GM18498 (cell line): ENCODE results near the gene ERGIC3.

Experiments
- ATAC-seq: cut with Tn5 transposase; IDR thresholded peaks from one replicate; pipeline ENCODE4 v1.9.1; 2021; ENCODE audit warnings: mild to moderate bottlenecking, moderate library complexity; ENCODE audit not compliant: unreplicated experiment

ERGIC3 gene

DNA sequence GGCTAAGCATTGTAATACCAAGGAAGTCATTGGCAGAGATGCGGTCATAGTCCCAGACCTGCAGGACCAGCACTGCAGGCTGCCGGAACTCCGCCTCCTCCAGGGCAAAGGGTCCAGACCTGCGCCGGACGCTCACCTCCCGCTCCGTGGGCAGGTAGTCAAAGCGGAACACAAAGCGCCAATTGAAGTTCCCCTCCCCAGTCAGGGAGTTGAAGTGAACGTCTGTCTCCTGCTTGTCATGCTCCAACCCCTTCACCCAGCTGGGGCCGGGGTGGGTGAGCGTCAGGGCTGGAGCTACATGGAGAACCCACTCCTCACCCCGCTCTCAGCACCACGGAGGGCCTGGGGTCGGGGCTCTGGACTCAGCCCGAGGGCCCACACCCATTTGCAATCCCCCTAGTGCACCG lies 18.2 kb downstream of the ERGIC3 start:
- ATAC-seq, result no peak

DNA sequence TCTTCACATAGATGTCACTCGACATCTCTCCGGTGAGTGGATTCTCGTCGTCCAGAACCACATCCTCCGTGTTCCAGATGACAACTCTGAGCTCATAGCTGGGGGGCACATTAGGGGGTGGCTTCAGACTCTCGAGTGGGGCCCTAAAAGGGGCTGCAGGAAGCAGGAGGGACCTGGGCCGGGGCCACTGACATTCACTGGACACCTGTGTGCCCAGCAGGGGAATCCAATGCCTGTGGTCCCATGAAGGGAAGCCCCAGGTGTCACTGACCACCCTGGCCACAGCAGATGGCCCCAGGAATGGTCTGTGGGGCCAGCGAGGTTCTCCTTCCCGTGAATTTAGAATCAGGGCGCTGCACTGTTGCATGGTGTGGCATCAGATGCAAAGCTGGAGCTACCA lies 18.7 kb downstream of the ERGIC3 start:
- no peak for ATAC-seq

DNA sequence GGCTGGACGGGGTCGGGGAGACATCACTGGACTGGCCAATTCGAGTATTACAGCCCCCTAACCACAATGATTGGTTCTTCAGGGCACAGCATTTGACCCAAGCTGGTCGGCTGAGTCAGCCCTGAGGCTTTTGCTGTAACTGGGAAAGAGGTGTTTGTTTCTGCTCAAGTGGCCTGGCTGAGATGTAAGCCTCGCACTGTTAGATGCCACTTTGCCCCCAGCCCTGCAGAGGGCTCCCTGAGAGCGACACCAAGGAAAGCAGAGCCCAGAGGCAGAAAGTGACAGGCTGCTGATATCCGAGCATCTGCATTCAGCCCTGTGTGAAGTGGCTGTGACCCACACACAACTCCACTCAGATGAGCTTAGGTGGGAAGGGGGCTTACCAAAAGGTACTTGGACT lies 19.4 kb downstream of the ERGIC3 start:
- ATAC-seq, result no peak

DNA sequence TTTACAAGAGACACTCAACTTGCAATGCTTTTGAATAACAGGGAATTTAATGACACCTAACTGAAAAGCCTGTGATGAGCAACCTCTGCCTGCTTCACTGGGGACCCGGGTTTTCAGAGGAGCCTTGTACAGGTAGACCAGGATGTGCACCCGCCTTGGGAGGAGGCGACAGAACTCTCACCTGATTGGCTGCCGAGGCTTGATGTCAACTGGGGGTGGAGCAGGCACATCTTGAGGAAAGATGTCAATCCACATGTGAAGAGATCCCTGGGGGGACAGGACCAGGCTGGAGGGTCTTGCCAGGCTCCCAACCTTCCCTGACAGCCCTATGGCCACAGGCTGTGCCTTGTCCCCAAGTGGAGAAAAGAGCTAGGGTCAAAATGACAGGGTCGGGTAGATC lies 19.8 kb downstream of the ERGIC3 start:
- ATAC-seq, result no peak

DNA sequence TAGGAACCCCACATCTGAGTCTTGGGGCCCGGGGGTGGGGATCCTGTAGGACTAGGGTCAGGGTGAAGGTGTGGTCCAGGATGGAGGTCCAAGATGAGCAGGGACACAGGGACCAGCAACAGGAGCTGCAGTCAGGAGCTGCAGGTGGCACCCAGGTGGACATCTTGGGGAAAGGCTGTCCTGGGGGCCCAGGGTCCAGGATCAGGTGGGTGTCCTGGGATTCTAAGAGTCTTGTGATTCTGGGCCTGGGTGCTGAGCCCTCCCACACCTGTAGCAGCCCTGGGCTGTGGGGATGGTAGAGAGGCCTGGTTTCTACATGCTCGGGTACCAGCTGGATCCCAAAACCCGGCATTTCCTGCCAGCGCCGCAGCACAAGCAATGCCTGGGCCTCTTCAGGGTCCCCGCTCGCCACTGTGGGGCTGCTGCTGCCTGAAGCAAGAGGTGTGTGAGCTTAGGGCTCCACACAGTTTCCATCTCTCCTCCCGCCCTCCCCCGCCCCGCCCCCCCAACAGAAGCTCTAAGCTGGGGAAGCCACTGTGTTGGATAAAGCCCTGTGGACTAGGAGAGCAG lies 20.7 kb downstream of the ERGIC3 start:
- no peak for ATAC-seq

DNA sequence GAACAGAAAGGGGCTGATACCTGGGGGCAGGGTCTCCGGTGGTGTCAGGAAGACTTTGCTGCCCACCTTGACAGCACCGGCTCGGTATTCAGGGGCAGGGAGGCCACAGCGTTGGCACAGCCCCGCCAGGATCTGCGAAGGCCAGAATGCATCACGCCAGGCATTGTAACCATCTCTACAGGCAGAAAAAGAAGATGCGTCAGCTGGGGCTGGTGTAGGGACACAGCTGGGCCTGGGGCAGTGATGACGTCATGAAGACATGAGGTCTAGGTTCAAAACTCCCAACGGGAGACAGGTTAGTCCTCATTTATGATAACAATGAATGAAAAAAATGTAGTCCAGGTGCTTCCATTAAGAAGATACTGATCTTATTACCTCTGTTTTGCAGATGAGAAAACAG lies 22.0 kb downstream of the ERGIC3 start:
- no peak for ATAC-seq

DNA sequence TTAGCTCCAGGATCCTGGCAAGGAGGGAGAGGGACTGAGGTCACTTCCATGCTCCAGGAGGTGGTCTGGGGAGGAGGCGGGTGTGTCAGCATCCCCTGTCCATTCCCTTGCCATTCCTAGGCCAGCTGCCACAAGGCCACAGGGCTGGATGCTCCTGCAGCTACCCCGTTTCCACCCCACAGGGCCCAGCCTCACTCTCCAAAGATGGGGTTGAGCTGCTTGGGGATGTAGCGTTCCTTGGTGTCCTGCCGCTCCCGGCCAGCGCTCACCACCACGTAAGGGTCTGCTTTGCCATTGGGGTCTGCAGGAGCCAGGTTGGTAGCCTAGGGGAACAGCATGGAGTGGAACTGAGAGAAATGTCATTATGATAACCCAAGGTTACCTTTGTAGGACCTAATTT lies 23.0 kb downstream of the ERGIC3 start:
- ATAC-seq, result no peak

DNA sequence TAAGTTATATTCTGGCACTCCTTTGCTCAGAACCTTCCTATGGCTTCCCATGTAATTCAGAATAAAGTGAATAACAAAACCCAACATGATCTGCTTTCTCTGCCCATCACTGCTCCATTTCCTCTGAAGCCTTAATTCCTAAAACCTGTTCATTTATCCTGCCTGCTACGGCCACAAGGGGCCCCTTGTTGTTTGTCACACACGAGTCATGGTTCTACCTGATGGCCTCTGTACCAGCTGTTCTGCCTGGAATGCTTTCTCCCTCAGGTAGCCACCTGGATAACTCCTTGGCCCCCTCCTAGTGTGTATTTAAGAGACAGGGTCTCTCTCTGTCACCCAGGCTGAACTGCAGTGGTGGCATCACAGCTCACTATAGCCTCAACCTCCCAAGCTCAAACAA lies 26.8 kb downstream of the ERGIC3 start:
- no peak for ATAC-seq

DNA sequence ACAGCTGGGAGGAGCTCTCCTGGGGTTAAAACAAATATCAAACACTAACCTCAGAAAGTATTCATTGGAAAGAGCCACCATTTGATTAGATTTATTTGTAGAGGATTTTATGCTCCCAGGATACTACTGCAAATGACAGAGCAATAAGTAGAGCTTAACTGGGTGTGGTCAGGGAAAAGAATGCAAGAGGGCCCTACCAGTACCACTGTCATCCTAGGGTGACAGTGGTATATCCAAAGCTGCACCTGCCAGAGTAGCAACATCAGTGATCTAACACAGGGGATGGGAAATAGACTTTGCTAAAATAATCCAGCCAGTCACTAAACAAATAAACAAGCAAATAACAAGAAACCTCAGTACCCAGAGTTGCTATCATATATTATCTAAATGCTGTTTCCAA lies 29.7 kb downstream of the ERGIC3 start:
- no peak for ATAC-seq

DNA sequence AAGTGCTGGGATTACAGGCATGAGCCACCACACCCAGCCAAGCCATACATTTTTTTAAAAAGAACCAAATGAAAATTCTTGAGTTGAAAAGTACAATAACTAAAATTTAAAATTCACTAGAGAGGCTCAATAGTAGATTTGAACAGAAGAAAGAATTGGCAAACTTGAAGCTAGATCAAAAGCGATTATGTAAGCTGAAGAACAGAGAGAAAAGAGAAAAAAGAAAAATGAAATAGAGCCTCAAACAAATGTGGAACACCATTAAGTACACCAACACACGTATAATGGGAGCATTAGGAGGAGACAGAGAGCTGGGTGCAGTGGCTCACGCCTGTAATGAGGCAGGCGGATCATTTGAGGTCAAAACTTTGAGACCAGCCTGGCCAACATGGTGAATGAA lies 31.0 kb downstream of the ERGIC3 start:
- no peak for ATAC-seq

DNA sequence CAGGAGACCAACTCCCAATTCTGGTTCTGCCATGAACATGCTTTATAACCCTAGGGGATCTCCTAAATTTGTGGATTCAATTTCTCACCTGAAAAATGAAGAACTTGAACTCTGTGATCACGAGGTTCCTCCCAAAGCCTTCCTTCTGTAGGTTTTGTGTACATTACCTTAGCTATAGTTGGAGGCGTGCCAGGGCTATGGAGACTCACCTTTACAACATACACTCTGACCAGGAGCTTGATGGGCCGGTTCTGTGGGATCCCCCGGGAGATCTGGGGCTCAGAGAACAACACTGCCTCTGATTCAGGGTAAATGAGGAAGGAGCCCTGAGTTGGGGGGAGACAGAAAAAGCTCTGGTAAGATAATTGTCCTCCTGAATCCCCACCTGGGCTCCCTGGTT lies 34.1 kb downstream of the ERGIC3 start:
- no peak for ATAC-seq

DNA sequence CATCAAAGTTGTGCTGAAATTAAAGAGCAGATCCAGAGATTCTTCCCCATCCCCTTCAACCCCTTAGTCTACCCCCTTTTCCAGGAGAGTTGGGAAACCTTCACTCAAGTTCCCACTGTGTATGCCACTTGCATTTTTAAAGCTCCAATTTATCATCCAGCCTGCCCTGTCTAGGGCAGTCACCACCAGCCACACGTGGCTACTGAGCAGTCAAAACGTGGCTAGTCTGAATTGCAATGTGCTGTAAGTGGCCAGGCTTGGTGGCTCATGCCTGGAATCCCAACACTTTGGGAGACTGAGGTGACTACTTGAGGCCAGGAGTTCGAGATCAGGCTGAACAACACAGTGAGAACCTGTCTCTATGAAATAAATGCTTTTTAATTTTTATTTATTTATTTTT lies 34.9 kb downstream of the ERGIC3 start:
- ATAC-seq, result no peak

DNA sequence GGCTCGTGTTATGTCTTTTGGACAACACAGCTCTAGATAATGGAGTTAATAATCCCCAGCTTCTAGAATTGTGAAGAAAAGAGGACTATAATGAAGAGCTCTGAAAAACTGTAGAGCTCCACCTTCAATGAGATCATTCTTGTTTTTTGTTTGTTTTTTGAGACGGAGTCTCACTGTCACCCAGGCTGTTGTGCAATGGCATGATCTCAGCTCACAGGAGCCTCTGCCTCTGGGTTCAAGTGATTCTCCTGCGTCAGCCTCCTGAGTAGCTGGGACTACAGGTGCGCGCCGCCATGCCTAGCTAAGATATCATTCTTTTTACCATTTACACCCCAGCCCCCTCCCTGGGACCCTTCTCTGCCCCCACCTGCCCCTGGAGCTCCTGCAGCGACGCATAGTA lies 36.6 kb downstream of the ERGIC3 start:
- ATAC-seq, result no peak

DNA sequence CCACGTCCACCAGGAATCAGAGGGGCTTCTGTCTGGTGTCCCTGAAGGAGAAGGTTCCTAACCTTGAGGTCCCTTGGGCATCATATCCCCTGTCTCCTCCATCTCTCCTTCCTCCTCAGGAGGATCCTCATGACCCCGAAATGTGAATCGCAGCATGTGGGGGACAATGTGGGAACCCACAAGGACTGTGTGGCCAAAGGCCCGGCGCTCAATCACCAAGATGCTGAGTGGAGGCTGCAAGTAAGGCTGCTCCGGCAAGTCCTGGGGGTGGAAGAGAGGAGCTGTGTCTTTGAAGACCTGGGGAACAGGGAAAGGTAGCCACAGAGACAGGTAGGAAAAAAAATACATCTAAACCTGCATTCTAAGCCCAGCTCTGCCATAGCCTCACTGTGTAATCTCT lies 37.3 kb downstream of the ERGIC3 start:
- no peak for ATAC-seq

DNA sequence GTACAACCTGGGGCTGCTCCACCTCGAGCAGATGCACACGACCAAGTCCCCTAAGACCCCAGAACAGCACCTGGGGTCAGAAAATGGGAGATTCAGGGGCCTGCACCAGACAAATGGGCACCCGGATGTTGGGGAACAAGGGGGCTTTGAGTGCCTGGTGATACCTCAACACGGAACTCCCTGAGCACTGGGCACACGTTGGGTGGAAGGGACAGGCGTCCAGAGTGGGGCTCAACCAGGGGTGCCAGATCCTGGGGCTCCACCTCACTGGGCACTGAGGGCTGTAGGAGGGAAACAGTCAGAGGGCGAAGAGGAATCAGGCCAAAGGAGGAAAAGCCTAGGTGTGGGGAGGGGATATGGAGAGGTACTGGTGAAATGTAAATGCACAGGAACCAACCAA lies 40.3 kb downstream of the ERGIC3 start:
- ATAC-seq, result no peak

DNA sequence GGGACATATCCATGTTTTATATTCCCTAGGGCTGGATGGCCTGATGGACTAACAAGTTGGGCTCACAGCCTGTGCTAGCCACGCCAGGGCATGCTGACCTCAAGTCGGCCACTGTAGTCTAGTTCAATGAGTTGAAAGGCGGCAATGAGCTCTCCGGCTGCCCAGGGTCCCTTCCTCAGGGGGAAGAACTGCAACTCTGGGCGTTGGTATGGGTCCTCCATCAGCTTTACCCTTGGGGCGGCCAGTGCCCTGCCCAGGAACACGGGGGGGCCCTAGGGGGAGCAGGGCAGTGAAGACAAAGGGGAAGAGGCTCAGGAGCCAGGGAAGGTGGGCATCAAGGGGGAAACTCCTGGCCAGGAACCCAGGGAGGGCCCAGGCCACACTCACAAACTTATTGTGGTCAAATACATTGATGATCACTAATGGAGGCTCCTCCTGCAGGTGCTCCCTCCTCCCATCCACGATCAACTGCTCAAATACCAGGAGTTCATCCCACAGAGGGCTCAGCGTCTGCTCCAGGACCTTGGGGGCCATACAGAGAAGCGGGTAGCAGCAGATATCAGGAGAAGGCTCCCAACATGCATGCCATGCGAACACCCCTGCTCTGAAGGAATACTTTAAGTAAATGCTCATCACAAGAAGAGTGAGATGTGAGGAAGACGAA lies 41.0 kb downstream of the ERGIC3 start:
- ATAC-seq, result no peak

DNA sequence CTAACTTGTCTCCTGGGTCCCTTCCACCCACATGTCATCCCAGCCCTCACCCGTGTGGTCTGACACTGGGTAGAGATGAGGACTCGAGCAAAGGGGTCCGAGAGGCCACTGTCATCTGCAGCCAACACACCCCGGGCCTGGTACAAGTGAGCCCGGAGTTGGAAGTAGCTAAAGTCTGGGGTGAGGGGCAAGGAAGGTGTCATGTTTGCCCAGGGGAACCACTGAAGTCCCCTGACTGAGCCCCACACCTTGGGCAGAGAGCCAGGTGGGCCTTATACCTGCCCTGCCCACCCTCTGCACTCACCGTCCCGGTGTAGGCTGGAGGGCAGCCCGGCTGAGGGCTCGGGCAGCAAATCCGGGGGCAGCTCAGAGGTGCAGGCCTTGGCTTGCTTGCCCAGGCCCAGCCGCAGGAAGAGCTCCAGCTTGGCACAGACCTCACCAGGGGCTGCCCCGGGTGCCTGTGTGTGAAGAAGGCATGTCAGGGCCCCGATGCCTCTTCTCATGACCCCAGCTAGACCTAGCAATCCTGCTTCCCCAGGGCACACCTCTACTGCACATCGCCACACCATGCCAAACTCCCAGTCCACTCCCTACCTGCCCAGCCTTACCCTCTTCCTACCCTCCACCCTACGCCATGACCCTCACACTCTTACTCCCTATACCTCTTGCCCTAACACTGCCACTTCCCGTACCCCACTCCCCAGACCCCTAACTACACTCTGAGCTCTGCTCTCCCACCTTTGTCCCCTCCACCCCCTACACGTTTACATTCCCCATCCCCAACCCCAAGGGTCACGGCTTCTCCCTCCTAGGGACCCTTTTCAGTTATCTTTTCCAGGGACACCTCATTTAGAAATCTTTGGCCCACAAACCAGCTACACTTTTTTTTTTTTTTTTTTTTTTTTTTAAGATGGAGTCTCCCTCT lies 42.0 kb downstream of the ERGIC3 start:
- ATAC-seq, result no peak

DNA sequence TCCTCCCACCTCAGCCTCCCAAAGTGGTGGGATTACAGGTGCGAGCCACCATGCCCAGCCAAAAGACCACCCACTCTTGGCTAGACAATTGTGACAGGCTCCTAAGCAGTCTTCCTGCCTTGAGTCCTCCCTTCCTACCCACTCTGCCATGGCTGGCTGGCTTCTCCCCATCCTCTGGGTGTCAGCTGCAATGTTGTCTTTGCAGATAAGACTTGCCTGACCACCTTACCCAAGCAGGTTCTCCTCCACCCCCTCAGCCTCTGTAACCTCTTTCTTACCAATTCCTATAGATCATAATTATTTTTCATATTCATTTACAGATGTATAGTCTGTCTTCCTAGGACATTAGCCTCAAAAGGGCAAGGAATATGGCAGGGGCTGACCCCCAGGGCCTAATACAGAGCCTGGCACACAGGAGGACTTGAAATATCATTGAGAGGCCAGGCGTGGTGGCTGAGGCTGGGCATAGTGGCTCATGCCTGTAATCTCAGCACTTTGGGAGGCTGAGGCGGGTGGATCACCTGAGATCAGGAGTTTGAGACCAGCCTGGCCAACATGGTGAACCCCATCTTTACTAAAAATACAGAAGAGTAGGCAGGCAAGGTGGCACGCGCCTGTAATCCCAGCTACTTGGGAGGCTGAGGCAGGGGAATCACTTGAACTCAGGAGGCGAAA lies 45.0 kb downstream of the ERGIC3 start:
- ATAC-seq, result no peak

DNA sequence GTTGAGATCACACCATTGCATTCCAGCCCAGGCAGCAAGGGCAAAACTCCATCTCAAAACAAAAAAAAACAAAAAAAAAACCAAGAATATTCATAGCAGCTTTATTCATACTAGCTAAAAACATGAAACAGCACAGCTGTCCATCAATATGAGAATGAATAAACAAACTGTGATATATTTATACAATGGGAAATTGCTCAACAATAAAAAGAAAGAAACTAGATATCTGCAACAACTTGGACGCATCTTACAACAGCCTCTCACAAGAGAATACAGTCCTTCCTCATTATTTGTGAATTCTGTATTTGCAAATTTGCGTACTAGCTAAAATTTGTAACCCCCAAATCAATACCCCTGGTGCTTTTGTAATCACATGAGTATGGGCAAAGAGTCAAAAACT lies 45.6 kb downstream of the ERGIC3 start:
- ATAC-seq, result no peak

DNA sequence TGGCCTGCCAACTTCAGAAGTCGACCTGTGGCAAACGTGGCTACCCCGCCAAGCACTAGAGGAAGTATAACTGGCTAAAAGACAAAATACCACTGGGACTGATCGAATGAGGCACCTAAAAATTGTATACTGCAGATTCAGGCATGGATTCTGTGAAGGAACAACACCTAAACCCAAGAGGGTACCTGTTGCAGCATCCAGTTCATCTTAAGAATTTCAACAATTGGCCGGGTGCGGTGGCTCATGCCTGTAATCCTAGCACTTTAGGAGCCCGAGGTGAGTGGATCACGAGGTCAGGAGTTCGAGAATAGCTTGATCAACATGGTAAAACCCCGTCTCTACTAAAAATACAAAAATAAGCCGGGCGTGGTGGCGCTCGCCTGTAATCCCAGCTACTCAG lies 46.5 kb downstream of the ERGIC3 start:
- ATAC-seq, result no peak

DNA sequence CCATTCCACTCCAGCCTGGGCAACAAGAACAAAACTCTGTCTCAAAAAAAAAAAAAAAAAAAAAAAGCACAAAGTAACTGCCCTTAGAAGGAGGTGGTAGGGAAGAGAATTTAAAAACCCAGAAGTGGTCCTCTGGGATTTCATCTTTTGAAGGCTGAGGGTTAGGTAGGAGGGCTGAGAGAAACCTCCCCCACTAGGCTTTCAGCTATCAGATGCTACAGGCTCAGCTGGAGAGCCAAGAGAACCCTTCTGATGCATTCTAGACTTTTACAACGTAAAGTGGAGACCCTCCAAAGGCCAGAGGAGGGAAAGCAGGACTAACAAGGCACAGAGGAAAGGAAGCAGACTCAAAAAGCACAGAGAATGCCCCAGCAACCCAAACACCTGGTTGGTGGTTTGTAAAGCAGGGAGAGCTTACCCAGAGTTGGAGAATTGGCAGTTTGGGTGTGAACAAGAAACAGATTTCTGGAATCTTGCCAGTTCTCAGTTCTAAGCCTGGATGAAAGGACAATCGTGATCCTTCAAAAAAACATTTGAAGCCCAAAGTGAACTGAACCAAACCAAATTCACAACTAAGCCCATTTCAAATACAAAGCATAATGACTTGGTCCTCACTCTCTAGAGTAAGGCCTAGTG lies 50.6 kb downstream of the ERGIC3 start:
- no peak for ATAC-seq
